ENCODE results near the gene AKTIP. TPM values are rescaled to one million over a fixed set of nuclear protein-coding genes. Genes with fewer than 3 reads are reported as not detected.
"Not testable (repeated sequence)": the region's sequence is repeated elsewhere in the genome, so short reads cannot be mapped to it uniquely, and the experiment has no call there.

Gene AKTIP
- total RNA-seq, 4 donors from 2014 or later: 37.0 to 68.7 (median 50.5) TPM

- peaks cover 4% of the 10 kb centered on the region for H3K27me3 ChIP-seq
- 51% methylated on average over 21 of the region's 21 CpGs; no CpG with 5 or more reads in 1 of the 2 donors for WGBS, 2 donors (ENCODE audit: low coverage in 1 of 2)
- intact Hi-C loops (cut with DNase I; ENCODE audit: low total_unique reads): no loop called here
These were observed 39.3 kb upstream of the AKTIP start for GRCh38 chr16:53542283-53542682.

DNA sequence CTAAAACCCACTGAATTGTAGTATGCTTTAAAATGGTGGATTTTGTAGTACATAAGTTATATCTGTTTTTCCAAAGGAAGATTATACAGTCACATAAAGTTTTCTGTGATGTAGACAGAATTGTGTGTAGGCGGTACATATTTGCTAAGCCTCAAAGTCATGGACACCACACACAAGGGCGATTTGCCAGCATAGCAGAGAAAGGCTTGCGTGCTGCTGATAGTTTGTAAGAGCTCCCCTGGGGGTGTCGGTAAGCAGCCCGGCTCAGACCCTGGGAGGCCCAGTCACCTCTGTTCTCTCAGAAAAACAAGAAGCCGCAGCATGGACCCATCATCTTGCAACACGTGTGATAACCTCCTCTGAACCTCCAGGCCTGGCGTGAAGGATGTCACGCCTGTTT, 38.3 kb upstream of the AKTIP start:
- intact Hi-C loops (cut with DNase I; ENCODE audit: low total_unique reads): no loop called here
- no peak for DNase-seq
- TF ChIP-seq CTCF (IDR thresholded peaks at IDR 0.05) (no peak), POLR2A (IDR thresholded peaks at IDR 0.05) (no peak), POLR2AphosphoS5 (IDR thresholded peaks at IDR 0.05) (no peak), EP300 (IDR thresholded peaks at IDR 0.05; ENCODE audit: low read depth) (no peak)
- Histone ChIP-seq H3K9me3 (no peaks in the 10 kb centered on the region), H3K4me1 (no peaks in the 10 kb centered on the region), H3K36me3 (no peaks in the 10 kb centered on the region), H3K4me3 (no peak overlapping the region), H3K27ac (no peak overlapping the region), H3K27me3 (peaks cover 4% of the 10 kb centered on the region)
- 83 to 85% methylated on average over 4 to 9 of the region's 9 CpGs for WGBS, 2 donors (ENCODE audit: low coverage in 1 of 2)
- in situ Hi-C loops (cut with MboI; ENCODE audit: low pct_ligation_motif_present in 1 of 4, low pct_unique_long_range_greater_than_20kb in 1 of 4, low sequenced_read_pairs in 3 of 4): no loop called here

More at GRCh38 chr16:53542283-53542682, 39.3 kb upstream of the AKTIP start:
- H3K9me3 ChIP-seq: no peaks in the 10 kb centered on the region
- no peak overlapping the region for H3K27ac ChIP-seq
- H3K4me1 ChIP-seq: no peaks in the 10 kb centered on the region
- in situ Hi-C loops (cut with MboI; ENCODE audit: low pct_ligation_motif_present in 1 of 4, low pct_unique_long_range_greater_than_20kb in 1 of 4, low sequenced_read_pairs in 3 of 4): no loop called here
- no peaks in the 10 kb centered on the region for H3K36me3 ChIP-seq
- H3K4me3 ChIP-seq: no peak overlapping the region
- DNase-seq: peak; percentile 19
- TF ChIP-seq EP300 (IDR thresholded peaks at IDR 0.05; ENCODE audit: low read depth) (no peak), POLR2AphosphoS5 (IDR thresholded peaks at IDR 0.05) (no peak), POLR2A (IDR thresholded peaks at IDR 0.05) (no peak), CTCF (IDR thresholded peaks at IDR 0.05) (no peak)

DNA sequence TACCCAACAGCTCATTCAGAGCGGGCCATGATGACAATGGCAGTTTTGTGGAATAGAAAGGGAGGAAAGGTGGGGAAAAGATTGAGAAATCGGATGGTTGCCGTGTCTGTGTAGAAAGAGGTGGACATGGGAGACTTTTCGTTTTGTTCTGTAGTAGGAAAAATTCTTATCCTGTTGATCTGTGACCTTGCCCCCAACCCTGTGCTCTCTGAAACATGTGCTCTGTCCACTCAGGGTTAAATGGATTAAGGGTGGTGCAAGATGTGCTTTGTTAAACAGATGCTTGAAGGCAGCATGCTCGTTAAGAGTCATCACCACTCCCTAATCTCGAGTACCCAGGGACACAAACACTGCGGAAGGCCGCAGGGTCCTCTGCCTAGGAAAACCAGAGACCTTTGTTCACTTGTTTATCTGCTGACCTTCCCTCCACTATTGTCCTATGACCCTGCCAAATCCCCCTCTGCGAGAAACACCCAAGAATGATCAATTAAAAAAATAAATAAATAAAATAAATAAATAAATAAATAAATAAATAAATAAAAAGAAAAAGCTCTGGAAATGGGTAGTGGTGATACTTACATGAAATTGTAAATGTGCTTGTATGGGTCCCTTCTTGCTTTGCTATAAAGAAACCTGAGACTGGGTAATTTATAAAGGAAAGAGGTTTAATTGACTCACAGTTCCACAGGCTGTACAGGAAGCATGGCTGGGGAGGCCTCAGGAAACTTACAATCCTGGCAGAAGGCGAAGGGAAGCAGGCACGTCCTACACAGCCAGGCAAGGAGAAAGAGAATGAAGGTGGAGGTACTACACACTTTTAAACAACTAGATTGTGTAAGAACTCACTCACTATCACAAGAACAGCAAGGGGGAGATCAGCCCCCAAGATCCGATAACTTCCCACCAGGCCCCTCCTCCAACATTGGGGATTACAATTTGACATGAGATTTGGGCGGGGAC, 37.0 kb upstream of the AKTIP start:
- H3K27ac ChIP-seq; H3K36me3 ChIP-seq; H3K9me3 ChIP-seq; H3K4me3 ChIP-seq; H3K4me1 ChIP-seq; intact Hi-C loops (cut with DNase I; ENCODE audit: low total_unique reads); H3K27me3 ChIP-seq; DNase-seq; in situ Hi-C loops (cut with MboI; ENCODE audit: low pct_ligation_motif_present in 1 of 4, low pct_unique_long_range_greater_than_20kb in 1 of 4, low sequenced_read_pairs in 3 of 4): not testable (repeated sequence)
- WGBS, 2 donors (ENCODE audit: low coverage in 1 of 2): 86 to 89% methylated on average over 9 to 13 of the region's 13 CpGs

DNA sequence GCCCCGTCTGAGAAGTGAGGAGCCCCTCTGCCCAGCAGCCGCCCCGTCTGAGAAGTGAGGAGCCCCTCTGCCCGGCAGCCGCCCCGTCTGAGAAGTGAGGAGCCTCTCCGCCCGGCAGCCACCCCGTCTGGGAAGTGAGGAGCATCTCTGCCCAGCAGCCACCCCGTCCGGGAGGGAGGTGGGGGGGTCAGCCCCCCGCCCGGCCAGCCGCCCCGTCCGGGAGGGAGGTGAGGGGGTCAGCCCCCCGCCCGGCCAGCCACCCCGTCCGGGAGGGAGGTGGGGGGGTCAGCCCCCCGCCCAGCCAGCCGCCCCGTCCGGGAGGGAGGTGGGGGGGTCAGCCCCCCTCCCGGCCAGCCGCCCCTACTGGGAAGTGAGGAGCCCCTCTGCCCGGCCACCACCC, 36.3 kb upstream of the AKTIP start:
- H3K27me3 ChIP-seq; H3K4me1 ChIP-seq; DNase-seq; intact Hi-C loops (cut with DNase I; ENCODE audit: low total_unique reads); in situ Hi-C loops (cut with MboI; ENCODE audit: low pct_ligation_motif_present in 1 of 4, low pct_unique_long_range_greater_than_20kb in 1 of 4, low sequenced_read_pairs in 3 of 4); H3K36me3 ChIP-seq; H3K27ac ChIP-seq; H3K9me3 ChIP-seq; H3K4me3 ChIP-seq: not testable (repeated sequence)
- 96% methylated on average over 6 of the region's 27 CpGs; no CpG with 5 or more reads in 1 of the 2 donors for WGBS, 2 donors (ENCODE audit: low coverage in 1 of 2)

DNA sequence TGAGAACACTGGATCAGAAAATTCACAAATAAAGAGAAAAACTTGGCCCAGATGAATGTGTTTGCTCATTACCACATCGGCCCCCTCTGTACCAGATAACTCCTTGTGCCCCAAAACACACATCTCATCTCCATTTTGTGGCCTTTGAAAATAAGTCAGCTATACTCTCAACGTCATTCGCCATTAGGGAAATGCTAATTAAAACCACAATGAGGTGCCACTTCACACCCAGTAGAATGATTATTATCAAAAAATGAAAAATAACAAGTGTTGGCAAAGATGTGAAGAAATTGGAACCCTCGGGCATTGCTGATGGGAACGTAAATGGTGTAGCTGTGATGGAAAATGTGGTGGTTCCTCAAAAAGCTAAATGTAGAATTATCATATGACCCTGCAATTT, 34.6 kb upstream of the AKTIP start:
- TF ChIP-seq POLR2AphosphoS5 (IDR thresholded peaks at IDR 0.05): no peak
- Histone ChIP-seq H3K9me3 (no peaks in the 10 kb centered on the region), H3K27ac (no peak overlapping the region), H3K27me3 (no peaks in the 10 kb centered on the region), H3K4me1 (no peaks in the 10 kb centered on the region), H3K4me3 (no peak overlapping the region), H3K36me3 (no peaks in the 10 kb centered on the region)
- no peak for DNase-seq
- intact Hi-C loops (cut with DNase I; ENCODE audit: low total_unique reads) (no loop called here), in situ Hi-C loops (cut with MboI; ENCODE audit: low pct_ligation_motif_present in 1 of 4, low pct_unique_long_range_greater_than_20kb in 1 of 4, low sequenced_read_pairs in 3 of 4) (no loop called here)
- 76 to 87% methylated on average over 4 to 5 of the region's 5 CpGs for WGBS, 2 donors (ENCODE audit: low coverage in 1 of 2)

Data from transverse colon (tissue), 4 donors.